ENCODE results near the gene OR1L6. TPM values are rescaled to one million over a fixed set of nuclear protein-coding genes. Genes with fewer than 3 reads are reported as not detected.

The OR1L6 gene, protein sequence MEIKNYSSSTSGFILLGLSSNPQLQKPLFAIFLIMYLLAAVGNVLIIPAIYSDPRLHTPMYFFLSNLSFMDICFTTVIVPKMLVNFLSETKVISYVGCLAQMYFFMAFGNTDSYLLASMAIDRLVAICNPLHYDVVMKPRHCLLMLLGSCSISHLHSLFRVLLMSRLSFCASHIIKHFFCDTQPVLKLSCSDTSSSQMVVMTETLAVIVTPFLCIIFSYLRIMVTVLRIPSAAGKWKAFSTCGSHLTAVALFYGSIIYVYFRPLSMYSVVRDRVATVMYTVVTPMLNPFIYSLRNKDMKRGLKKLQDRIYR
- total RNA-seq (2021; ENCODE audit: unreplicated experiment) (not detected), Bru-seq, nascent RNA (not detected), BruChase-seq, experiment 1, labeled RNA remaining after a 2-hour chase (not detected), BruChase-seq, experiment 2, labeled RNA remaining after a 6-hour chase (not detected)
- not detected for polyA plus RNA-seq (2012; ENCODE audit: insufficient read length)
- long read RNA-seq, result 0 reads

DNA sequence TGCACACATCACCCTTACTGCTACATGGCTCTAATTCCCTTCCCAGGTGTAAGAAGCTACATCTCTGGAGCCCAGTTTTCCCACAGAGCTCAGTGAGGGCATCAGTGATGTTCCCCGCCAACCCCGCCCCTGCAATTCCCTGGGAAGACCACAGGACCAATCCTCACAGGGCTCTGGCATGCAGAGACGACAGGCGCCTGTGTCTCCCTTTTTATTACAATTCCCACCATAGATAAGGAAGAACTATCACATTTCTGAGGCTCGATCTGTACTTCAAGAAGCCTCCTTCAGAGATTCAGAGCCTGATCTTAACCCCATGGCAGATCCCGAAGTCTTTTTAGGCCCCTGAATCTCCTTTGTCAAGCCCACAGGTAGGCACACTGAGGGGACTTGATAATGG, at the start of gene OR1L6:
OR1L6 (plus strand) TSS at position 301 of the 400 bp plus-strand sequence. CDS start 7,545 bp downstream, outside the sequence.
- DNase-seq (ENCODE audit: low read depth, low spot score) (no peak), ATAC-seq (no peak)
- in situ Hi-C loops (cut with HindIII; ENCODE audit: low pct_unique_long_range_greater_than_20kb, low sequenced_read_pairs), result no loop called here
- H3K9me3 ChIP-seq (ENCODE audit: control insufficient read depth, insufficient read depth, low read depth, low read length), result no peaks in the 10 kb centered on the region
- intact Hi-C loops (cut with micrococcal nuclease; ENCODE audit: unreplicated experiment), result no loop called here
- POLR2A ChIA-PET, result no interaction called here
- H3K27ac ChIP-seq (ENCODE audit: low read length), result no peak within 1 kb of the TSS
- H3K4me3 ChIP-seq (ENCODE audit: low read depth in 2 of 2, low read length in 2 of 2), result no peak within 1 kb of the TSS
- H3K36me3 ChIP-seq (ENCODE audit: control insufficient read depth, insufficient read depth, low read length), result no peaks in the 10 kb centered on the region
- BruUV-seq (replicated peaks), result no TSS peak
- CTCF ChIA-PET, result no interaction called here
- TF ChIP-seq SIN3A (IDR thresholded peaks at IDR 0.05; ENCODE audit: borderline replicate concordance, insufficient read depth, low read depth, low read length) (no peak), TCF7L2 (IDR thresholded peaks at IDR 0.05; ENCODE audit: low read depth, low read length) (no peak), POLR2AphosphoS5 (IDR thresholded peaks at IDR 0.05; ENCODE audit: low read depth, low read length) (no peak)
- TF ChIP-seq, protein P1, sequence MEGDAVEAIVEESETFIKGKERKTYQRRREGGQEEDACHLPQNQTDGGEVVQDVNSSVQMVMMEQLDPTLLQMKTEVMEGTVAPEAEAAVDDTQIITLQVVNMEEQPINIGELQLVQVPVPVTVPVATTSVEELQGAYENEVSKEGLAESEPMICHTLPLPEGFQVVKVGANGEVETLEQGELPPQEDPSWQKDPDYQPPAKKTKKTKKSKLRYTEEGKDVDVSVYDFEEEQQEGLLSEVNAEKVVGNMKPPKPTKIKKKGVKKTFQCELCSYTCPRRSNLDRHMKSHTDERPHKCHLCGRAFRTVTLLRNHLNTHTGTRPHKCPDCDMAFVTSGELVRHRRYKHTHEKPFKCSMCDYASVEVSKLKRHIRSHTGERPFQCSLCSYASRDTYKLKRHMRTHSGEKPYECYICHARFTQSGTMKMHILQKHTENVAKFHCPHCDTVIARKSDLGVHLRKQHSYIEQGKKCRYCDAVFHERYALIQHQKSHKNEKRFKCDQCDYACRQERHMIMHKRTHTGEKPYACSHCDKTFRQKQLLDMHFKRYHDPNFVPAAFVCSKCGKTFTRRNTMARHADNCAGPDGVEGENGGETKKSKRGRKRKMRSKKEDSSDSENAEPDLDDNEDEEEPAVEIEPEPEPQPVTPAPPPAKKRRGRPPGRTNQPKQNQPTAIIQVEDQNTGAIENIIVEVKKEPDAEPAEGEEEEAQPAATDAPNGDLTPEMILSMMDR (IDR thresholded peaks at IDR 0.05), result no peak
- TF ChIP-seq, protein P2, sequence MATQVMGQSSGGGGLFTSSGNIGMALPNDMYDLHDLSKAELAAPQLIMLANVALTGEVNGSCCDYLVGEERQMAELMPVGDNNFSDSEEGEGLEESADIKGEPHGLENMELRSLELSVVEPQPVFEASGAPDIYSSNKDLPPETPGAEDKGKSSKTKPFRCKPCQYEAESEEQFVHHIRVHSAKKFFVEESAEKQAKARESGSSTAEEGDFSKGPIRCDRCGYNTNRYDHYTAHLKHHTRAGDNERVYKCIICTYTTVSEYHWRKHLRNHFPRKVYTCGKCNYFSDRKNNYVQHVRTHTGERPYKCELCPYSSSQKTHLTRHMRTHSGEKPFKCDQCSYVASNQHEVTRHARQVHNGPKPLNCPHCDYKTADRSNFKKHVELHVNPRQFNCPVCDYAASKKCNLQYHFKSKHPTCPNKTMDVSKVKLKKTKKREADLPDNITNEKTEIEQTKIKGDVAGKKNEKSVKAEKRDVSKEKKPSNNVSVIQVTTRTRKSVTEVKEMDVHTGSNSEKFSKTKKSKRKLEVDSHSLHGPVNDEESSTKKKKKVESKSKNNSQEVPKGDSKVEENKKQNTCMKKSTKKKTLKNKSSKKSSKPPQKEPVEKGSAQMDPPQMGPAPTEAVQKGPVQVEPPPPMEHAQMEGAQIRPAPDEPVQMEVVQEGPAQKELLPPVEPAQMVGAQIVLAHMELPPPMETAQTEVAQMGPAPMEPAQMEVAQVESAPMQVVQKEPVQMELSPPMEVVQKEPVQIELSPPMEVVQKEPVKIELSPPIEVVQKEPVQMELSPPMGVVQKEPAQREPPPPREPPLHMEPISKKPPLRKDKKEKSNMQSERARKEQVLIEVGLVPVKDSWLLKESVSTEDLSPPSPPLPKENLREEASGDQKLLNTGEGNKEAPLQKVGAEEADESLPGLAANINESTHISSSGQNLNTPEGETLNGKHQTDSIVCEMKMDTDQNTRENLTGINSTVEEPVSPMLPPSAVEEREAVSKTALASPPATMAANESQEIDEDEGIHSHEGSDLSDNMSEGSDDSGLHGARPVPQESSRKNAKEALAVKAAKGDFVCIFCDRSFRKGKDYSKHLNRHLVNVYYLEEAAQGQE (IDR thresholded peaks at IDR 0.05; ENCODE audit: insufficient read depth in 1 of 2, low read depth in 2 of 2, low read length in 1 of 2), result no peak
- H3K4me1 ChIP-seq (ENCODE audit: control insufficient read depth, insufficient read depth, low read length), result no peaks in the 10 kb centered on the region
- no peaks in the 10 kb centered on the region for H3K27me3 ChIP-seq (ENCODE audit: control insufficient read depth, insufficient read depth, low read length)

DNA sequence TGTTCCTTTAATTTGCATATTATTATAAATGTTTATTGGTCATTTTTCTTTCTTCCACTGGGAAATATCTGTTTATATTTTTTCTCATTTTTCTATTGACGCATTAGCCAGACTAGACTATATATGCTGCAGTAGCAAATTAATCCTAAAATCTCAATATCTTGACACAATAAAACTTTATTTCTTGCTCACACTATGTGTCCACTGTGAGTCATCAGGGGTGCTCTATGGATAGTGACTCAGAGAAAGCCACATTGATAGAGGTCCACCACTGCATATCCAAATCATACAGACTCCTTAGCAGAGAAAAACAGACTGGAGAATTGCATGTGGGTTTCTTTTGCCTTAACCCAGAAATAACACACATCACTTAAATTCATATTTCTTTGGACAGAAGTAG, 46.4 kb upstream of the OR1L6 start:
- TF ChIP-seq POLR2AphosphoS5 (IDR thresholded peaks at IDR 0.05; ENCODE audit: low read depth, low read length) (no peak), TCF7L2 (IDR thresholded peaks at IDR 0.05; ENCODE audit: low read depth, low read length) (no peak), SIN3A (IDR thresholded peaks at IDR 0.05; ENCODE audit: borderline replicate concordance, insufficient read depth, low read depth, low read length) (no peak)
- TF ChIP-seq, protein P2 (IDR thresholded peaks at IDR 0.05; ENCODE audit: insufficient read depth in 1 of 2, low read depth in 2 of 2, low read length in 1 of 2), result no peak
- TF ChIP-seq, protein P1 (IDR thresholded peaks at IDR 0.05), result no peak
- POLR2A ChIA-PET, result no interaction called here
- intact Hi-C loops (cut with micrococcal nuclease; ENCODE audit: unreplicated experiment), result no loop called here
- BruUV-seq (replicated peaks), result no TSS peak
- Histone ChIP-seq H3K27me3 (ENCODE audit: control insufficient read depth, insufficient read depth, low read length) (no peaks in the 10 kb centered on the region), H3K36me3 (ENCODE audit: control insufficient read depth, insufficient read depth, low read length) (no peaks in the 10 kb centered on the region), H3K9me3 (ENCODE audit: control insufficient read depth, insufficient read depth, low read depth, low read length) (no peaks in the 10 kb centered on the region), H3K4me1 (ENCODE audit: control insufficient read depth, insufficient read depth, low read length) (no peaks in the 10 kb centered on the region), H3K4me3 (ENCODE audit: low read depth in 2 of 2, low read length in 2 of 2) (no peak overlapping the region), H3K27ac (ENCODE audit: low read length) (no peak overlapping the region)
- ATAC-seq (no peak), DNase-seq (ENCODE audit: low read depth, low spot score) (no peak)
- in situ Hi-C loops (cut with HindIII; ENCODE audit: low pct_unique_long_range_greater_than_20kb, low sequenced_read_pairs), result no loop called here
- CTCF ChIA-PET, result no interaction called here
